ENCODE measurements around the gene GAREM1.

GAREM1 gene

DNA sequence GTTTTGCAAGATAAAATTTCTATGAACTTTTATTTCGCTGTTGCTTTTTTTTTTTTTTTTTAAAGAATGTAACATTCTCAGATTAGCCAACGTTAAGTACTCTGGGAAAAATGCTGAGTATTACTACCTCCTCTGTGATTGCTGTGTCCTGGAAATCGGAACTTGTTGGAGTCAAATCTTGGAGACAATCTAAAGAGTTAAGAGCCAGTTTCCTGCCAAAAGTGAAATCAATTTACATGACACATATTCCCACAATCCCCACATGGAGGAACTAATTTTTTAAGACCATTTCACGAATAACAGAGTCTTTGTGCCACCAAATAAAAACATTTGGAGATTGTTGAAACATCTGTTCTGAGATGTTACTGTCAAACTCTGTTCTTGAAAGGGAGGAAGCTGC lies 153.0 kb downstream of the GAREM1 start:
- Histone ChIP-seq H3K27me3 (ENCODE audit: insufficient read depth, low read length, poor library complexity) (no peaks in the 10 kb centered on the region), H3K79me1 (ENCODE audit: low read length) (no peaks in the 10 kb centered on the region), H2AK5ac (ENCODE audit: low read length) (no peak overlapping the region), H3K4me2 (ENCODE audit: low read length) (no peak overlapping the region), H3K4me1 (ENCODE audit: control insufficient read depth, low read depth, low read length) (no peaks in the 10 kb centered on the region), H3K4ac (ENCODE audit: low read depth, low read length) (no peak overlapping the region), H3K56ac (ENCODE audit: low read length) (no peak overlapping the region), H2BK15ac (replicated peaks; ENCODE audit: low read depth) (no peak overlapping the region), H3K4me3 (ENCODE audit: low read length) (no peak overlapping the region), H3K18ac (ENCODE audit: low read length) (no peak overlapping the region), H3K23ac (ENCODE audit: low read length) (no peak overlapping the region), H2BK120ac (ENCODE audit: low read depth, low read length) (no peak overlapping the region), H3K9ac (ENCODE audit: low read length) (no peak overlapping the region), H3K36me3 (ENCODE audit: control insufficient read depth, insufficient read depth, low read length) (no peaks in the 10 kb centered on the region), H2BK5ac (ENCODE audit: low read length) (no peak overlapping the region), H4K8ac (ENCODE audit: low read depth, low read length) (no peak overlapping the region), H4K5ac (ENCODE audit: low read length) (no peak overlapping the region), H3K79me2 (ENCODE audit: control insufficient read depth, insufficient read depth, low read length) (no peaks in the 10 kb centered on the region), H3K27ac (ENCODE audit: low read depth, low read length) (no peak overlapping the region)
- WGBS (ENCODE audit: extremely low coverage, insufficient coverage, low lambda C conversion rate) = no CpG with 5 or more reads among the region's 4 CpGs
- no peak for DNase-seq

- H3K23ac ChIP-seq (ENCODE audit: low read length) = no peak overlapping the region
- no peak overlapping the region for H2BK5ac ChIP-seq (ENCODE audit: low read length)
- H4K5ac ChIP-seq (ENCODE audit: low read length) = no peak overlapping the region
- H3K79me1 ChIP-seq (ENCODE audit: low read length) = no peaks in the 10 kb centered on the region
- no peaks in the 10 kb centered on the region for H3K79me2 ChIP-seq (ENCODE audit: control insufficient read depth, insufficient read depth, low read length)
- no peak for DNase-seq
- H3K36me3 ChIP-seq (ENCODE audit: control insufficient read depth, insufficient read depth, low read length) = no peaks in the 10 kb centered on the region
- H2AK5ac ChIP-seq (ENCODE audit: low read length) = no peak overlapping the region
- no peak overlapping the region for H4K8ac ChIP-seq (ENCODE audit: low read depth, low read length)
- no peak overlapping the region for H3K56ac ChIP-seq (ENCODE audit: low read length)
- no peak overlapping the region for H3K4ac ChIP-seq (ENCODE audit: low read depth, low read length)
- H3K18ac ChIP-seq (ENCODE audit: low read length) = no peak overlapping the region
- H3K27ac ChIP-seq (ENCODE audit: low read depth, low read length) = no peak overlapping the region
- H3K27me3 ChIP-seq (ENCODE audit: insufficient read depth, low read length, poor library complexity) = no peaks in the 10 kb centered on the region
- no peak overlapping the region for H2BK120ac ChIP-seq (ENCODE audit: low read depth, low read length)
- WGBS (ENCODE audit: extremely low coverage, insufficient coverage, low lambda C conversion rate) = no CpG with 5 or more reads among the region's 1 CpG
- H3K4me3 ChIP-seq (ENCODE audit: low read length) = no peak overlapping the region
- no peak overlapping the region for H3K9ac ChIP-seq (ENCODE audit: low read length)
- no peak overlapping the region for H3K4me2 ChIP-seq (ENCODE audit: low read length)
- H3K4me1 ChIP-seq (ENCODE audit: control insufficient read depth, low read depth, low read length) = no peaks in the 10 kb centered on the region
- H2BK15ac ChIP-seq (replicated peaks; ENCODE audit: low read depth) = no peak overlapping the region
Measured at GRCh38 chr18:32315881-32316280, 154.8 kb downstream of the GAREM1 start.

- H2BK5ac ChIP-seq (ENCODE audit: low read length) = no peak overlapping the region
- no peak overlapping the region for H2BK15ac ChIP-seq (replicated peaks; ENCODE audit: low read depth)
- H4K5ac ChIP-seq (ENCODE audit: low read length) = no peak overlapping the region
- no peak overlapping the region for H3K9ac ChIP-seq (ENCODE audit: low read length)
- no peaks in the 10 kb centered on the region for H3K27me3 ChIP-seq (ENCODE audit: insufficient read depth, low read length, poor library complexity)
- no peaks in the 10 kb centered on the region for H3K79me1 ChIP-seq (ENCODE audit: low read length)
- no peaks in the 10 kb centered on the region for H3K79me2 ChIP-seq (ENCODE audit: control insufficient read depth, insufficient read depth, low read length)
- H4K8ac ChIP-seq (ENCODE audit: low read depth, low read length) = no peak overlapping the region
- DNase-seq = peak; percentile 22
- no peak overlapping the region for H3K4me3 ChIP-seq (ENCODE audit: low read length)
- H3K4me1 ChIP-seq (ENCODE audit: control insufficient read depth, low read depth, low read length) = no peaks in the 10 kb centered on the region
- no peak overlapping the region for H3K18ac ChIP-seq (ENCODE audit: low read length)
- H2BK120ac ChIP-seq (ENCODE audit: low read depth, low read length) = peak overlapping the region; percentile 54
- no peak overlapping the region for H3K56ac ChIP-seq (ENCODE audit: low read length)
- H3K27ac ChIP-seq (ENCODE audit: low read depth, low read length) = no peak overlapping the region
- no CpG with 5 or more reads among the region's 2 CpGs for WGBS (ENCODE audit: extremely low coverage, insufficient coverage, low lambda C conversion rate)
- H2AK5ac ChIP-seq (ENCODE audit: low read length) = no peak overlapping the region
- no peaks in the 10 kb centered on the region for H3K36me3 ChIP-seq (ENCODE audit: control insufficient read depth, insufficient read depth, low read length)
- no peak overlapping the region for H3K23ac ChIP-seq (ENCODE audit: low read length)
- no peak overlapping the region for H3K4ac ChIP-seq (ENCODE audit: low read depth, low read length)
- no peak overlapping the region for H3K4me2 ChIP-seq (ENCODE audit: low read length)
Measured at GRCh38 chr18:32310774-32311173, 159.9 kb downstream of the GAREM1 start.

DNA sequence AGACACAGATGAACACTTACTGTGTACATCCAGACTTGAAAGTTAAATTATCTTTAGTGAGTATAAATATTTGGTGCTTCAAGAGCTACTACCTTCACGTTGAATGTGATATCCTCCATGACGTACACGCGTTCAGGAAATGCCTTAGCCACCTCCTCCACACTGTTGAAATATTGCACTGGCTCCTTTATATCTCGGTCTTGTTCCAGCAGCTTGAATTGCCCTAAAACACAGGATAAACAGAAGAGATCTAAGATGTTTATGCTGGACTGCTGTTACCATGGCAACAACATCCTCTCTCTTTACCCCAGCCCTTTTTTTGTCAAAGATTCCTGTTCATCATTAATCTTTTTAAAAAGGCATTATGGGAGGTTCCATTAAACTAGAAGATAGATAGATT lies 160.6 kb downstream of the GAREM1 start:
- Histone ChIP-seq H3K56ac (ENCODE audit: low read length) (no peak overlapping the region), H3K79me1 (ENCODE audit: low read length) (no peaks in the 10 kb centered on the region), H3K36me3 (ENCODE audit: control insufficient read depth, insufficient read depth, low read length) (no peaks in the 10 kb centered on the region), H4K8ac (ENCODE audit: low read depth, low read length) (no peak overlapping the region), H3K4me1 (ENCODE audit: control insufficient read depth, low read depth, low read length) (no peaks in the 10 kb centered on the region), H3K27ac (ENCODE audit: low read depth, low read length) (no peak overlapping the region), H3K9ac (ENCODE audit: low read length) (no peak overlapping the region), H3K4me2 (ENCODE audit: low read length) (no peak overlapping the region), H3K4me3 (ENCODE audit: low read length) (no peak overlapping the region), H4K5ac (ENCODE audit: low read length) (no peak overlapping the region), H3K27me3 (ENCODE audit: insufficient read depth, low read length, poor library complexity) (no peaks in the 10 kb centered on the region), H3K23ac (ENCODE audit: low read length) (no peak overlapping the region), H2BK15ac (replicated peaks; ENCODE audit: low read depth) (no peak overlapping the region), H2BK5ac (ENCODE audit: low read length) (no peak overlapping the region), H3K79me2 (ENCODE audit: control insufficient read depth, insufficient read depth, low read length) (no peaks in the 10 kb centered on the region), H2BK120ac (ENCODE audit: low read depth, low read length) (no peak overlapping the region), H3K4ac (ENCODE audit: low read depth, low read length) (no peak overlapping the region), H2AK5ac (ENCODE audit: low read length) (no peak overlapping the region), H3K18ac (ENCODE audit: low read length) (no peak overlapping the region)
- no CpG with 5 or more reads among the region's 5 CpGs for WGBS (ENCODE audit: extremely low coverage, insufficient coverage, low lambda C conversion rate)
- DNase-seq = peak; percentile 52

- H2BK5ac ChIP-seq (ENCODE audit: low read length) = no peak overlapping the region
- peak; percentile 84 for DNase-seq
- H3K9ac ChIP-seq (ENCODE audit: low read length) = no peak overlapping the region
- no peaks in the 10 kb centered on the region for H3K36me3 ChIP-seq (ENCODE audit: control insufficient read depth, insufficient read depth, low read length)
- no peak overlapping the region for H2BK120ac ChIP-seq (ENCODE audit: low read depth, low read length)
- no peak overlapping the region for H2BK15ac ChIP-seq (replicated peaks; ENCODE audit: low read depth)
- no peak overlapping the region for H3K56ac ChIP-seq (ENCODE audit: low read length)
- no peak overlapping the region for H3K4me3 ChIP-seq (ENCODE audit: low read length)
- H3K4me1 ChIP-seq (ENCODE audit: control insufficient read depth, low read depth, low read length) = no peaks in the 10 kb centered on the region
- H3K79me2 ChIP-seq (ENCODE audit: control insufficient read depth, insufficient read depth, low read length) = no peaks in the 10 kb centered on the region
- H3K4ac ChIP-seq (ENCODE audit: low read depth, low read length) = no peak overlapping the region
- H2AK5ac ChIP-seq (ENCODE audit: low read length) = no peak overlapping the region
- H3K27me3 ChIP-seq (ENCODE audit: insufficient read depth, low read length, poor library complexity) = no peaks in the 10 kb centered on the region
- no peak overlapping the region for H3K18ac ChIP-seq (ENCODE audit: low read length)
- no peak overlapping the region for H4K5ac ChIP-seq (ENCODE audit: low read length)
- no CpG with 5 or more reads among the region's 3 CpGs for WGBS (ENCODE audit: extremely low coverage, insufficient coverage, low lambda C conversion rate)
- no peak overlapping the region for H3K23ac ChIP-seq (ENCODE audit: low read length)
- H3K27ac ChIP-seq (ENCODE audit: low read depth, low read length) = no peak overlapping the region
- no peak overlapping the region for H4K8ac ChIP-seq (ENCODE audit: low read depth, low read length)
- H3K79me1 ChIP-seq (ENCODE audit: low read length) = no peaks in the 10 kb centered on the region
- no peak overlapping the region for H3K4me2 ChIP-seq (ENCODE audit: low read length)
Measured at GRCh38 chr18:32308493-32309120, 162.1 kb downstream of the GAREM1 start.

GRCh38 chr18:32303400-32303799 lies 167.3 kb downstream of the GAREM1 start:
- no peak for DNase-seq
- no peak overlapping the region for H2BK15ac ChIP-seq (replicated peaks; ENCODE audit: low read depth)
- no peak overlapping the region for H2BK5ac ChIP-seq (ENCODE audit: low read length)
- H2BK120ac ChIP-seq (ENCODE audit: low read depth, low read length) = no peak overlapping the region
- H3K18ac ChIP-seq (ENCODE audit: low read length) = no peak overlapping the region
- WGBS (ENCODE audit: extremely low coverage, insufficient coverage, low lambda C conversion rate) = 100% methylated on average over 2 of the region's 4 CpGs
- no peak overlapping the region for H4K5ac ChIP-seq (ENCODE audit: low read length)
- H3K79me1 ChIP-seq (ENCODE audit: low read length) = no peaks in the 10 kb centered on the region
- H3K27ac ChIP-seq (ENCODE audit: low read depth, low read length) = no peak overlapping the region
- no peak overlapping the region for H3K9ac ChIP-seq (ENCODE audit: low read length)
- H2AK5ac ChIP-seq (ENCODE audit: low read length) = no peak overlapping the region
- H3K4me3 ChIP-seq (ENCODE audit: low read length) = no peak overlapping the region
- H3K4me1 ChIP-seq (ENCODE audit: control insufficient read depth, low read depth, low read length) = no peaks in the 10 kb centered on the region
- no peak overlapping the region for H4K8ac ChIP-seq (ENCODE audit: low read depth, low read length)
- no peak overlapping the region for H3K4ac ChIP-seq (ENCODE audit: low read depth, low read length)
- no peak overlapping the region for H3K4me2 ChIP-seq (ENCODE audit: low read length)
- no peaks in the 10 kb centered on the region for H3K79me2 ChIP-seq (ENCODE audit: control insufficient read depth, insufficient read depth, low read length)
- H3K36me3 ChIP-seq (ENCODE audit: control insufficient read depth, insufficient read depth, low read length) = no peaks in the 10 kb centered on the region
- H3K56ac ChIP-seq (ENCODE audit: low read length) = no peak overlapping the region
- no peaks in the 10 kb centered on the region for H3K27me3 ChIP-seq (ENCODE audit: insufficient read depth, low read length, poor library complexity)
- H3K23ac ChIP-seq (ENCODE audit: low read length) = no peak overlapping the region
